ENCODE results near the gene WDR26.

GRCh38 chr1:224390517-224390916, 44.1 kb downstream of the WDR26 start:
- no peak for TF ChIP-seq TARDBP (IDR thresholded peaks at IDR 0.05)
- TF ChIP-seq SP1 (IDR thresholded peaks at IDR 0.05) = no peak
- TF ChIP-seq BHLHE40 (IDR thresholded peaks at IDR 0.05; ENCODE audit: borderline replicate concordance) = no peak
- no peak for TF ChIP-seq PKNOX1 (IDR thresholded peaks at IDR 0.05)
- TF ChIP-seq NFRKB (IDR thresholded peaks at IDR 0.05) = no peak
- TF ChIP-seq FOXM1 (IDR thresholded peaks at IDR 0.05; ENCODE audit: borderline replicate concordance) = no peak
- TF ChIP-seq FOXK2 (IDR thresholded peaks at IDR 0.05) = no peak
- TF ChIP-seq ELF4 (IDR thresholded peaks at IDR 0.05) = no peak
- no peak for TF ChIP-seq ARNT (IDR thresholded peaks at IDR 0.05)
- no peak for TF ChIP-seq SUZ12 (IDR thresholded peaks at IDR 0.05)
- no peak for TF ChIP-seq HDGF (IDR thresholded peaks at IDR 0.05; ENCODE audit: borderline replicate concordance)
- no peak for TF ChIP-seq FOXA1 (IDR thresholded peaks at IDR 0.05)
- no peak for TF ChIP-seq ZNF384 (IDR thresholded peaks at IDR 0.05)

Measured in HEK293T (cell line).